DMS153 treated with DMSO at 0.1 percent for 48 hours (cell line): Measurements from ENCODE around the gene CDCA5.
A peak's percentile ranks its signal among the peaks of the same experiment; 100 is the strongest.
"Not testable (repeated sequence)": the region's sequence is repeated elsewhere in the genome, so short reads cannot be mapped to it uniquely, and the experiment has no call there.

ENCODE experiments used
- DNase-seq: peaks from one replicate; lab custom pipeline; 2025; ENCODE audit not compliant: unreplicated experiment; lab: John Stamatoyannopoulos, UW

The CDCA5 gene

GRCh38 chr11:65119670-65119995, 35.8 kb upstream of the CDCA5 start:
- no peak for DNase-seq

- not testable (repeated sequence) for DNase-seq
Observed at GRCh38 chr11:65118891-65119669, 35.2 kb upstream of the CDCA5 start.

- no peak for DNase-seq
Observed at GRCh38 chr11:65118097-65118837, 34.4 kb upstream of the CDCA5 start.

- peak; percentile 99 for DNase-seq
Observed at GRCh38 chr11:65117206-65118096, 33.6 kb upstream of the CDCA5 start, which contains the start of gene ZNHIT2. TSS of gene ZNHIT2 (minus strand) at chr11:65117701. CDS start at chr11:65117653, 48 bp downstream.

- DNase-seq: no peak
Observed at GRCh38 chr11:65116370-65117205, 32.7 kb upstream of the CDCA5 start.

GRCh38 chr11:65115361-65116082, 31.7 kb upstream of the CDCA5 start:
- no peak for DNase-seq

- DNase-seq: no peak
Observed at GRCh38 chr11:65114538-65115171, 30.8 kb upstream of the CDCA5 start.

- DNase-seq: no peak
Observed at GRCh38 chr11:65113839-65114238, 30.0 kb upstream of the CDCA5 start.

- DNase-seq: no peak
Observed at GRCh38 chr11:65113361-65113756, 29.5 kb upstream of the CDCA5 start.

GRCh38 chr11:65112546-65113360, 28.9 kb upstream of the CDCA5 start:
- DNase-seq: peak; percentile 20

GRCh38 chr11:65111744-65112545, 28.1 kb upstream of the CDCA5 start, which contains the start of gene TM7SF2:
TSS of gene TM7SF2 (plus strand) at chr11:65111872. CDS start at chr11:65112016, 144 bp downstream.
- peak; percentile 89 for DNase-seq

GRCh38 chr11:65111159-65111743, 27.4 kb upstream of the CDCA5 start:
- no peak for DNase-seq

GRCh38 chr11:65110354-65110861, 26.6 kb upstream of the CDCA5 start:
- DNase-seq: peak; percentile 67

- DNase-seq: no peak
Observed at GRCh38 chr11:65109231-65110198, 25.7 kb upstream of the CDCA5 start.

- DNase-seq: no peak
Observed at GRCh38 chr11:65108469-65109123, 24.8 kb upstream of the CDCA5 start.
